ENCODE data around the gene LRRN1. TPM values are rescaled to one million over a fixed set of nuclear protein-coding genes. Genes with fewer than 3 reads are reported as not detected.

The LRRN1 gene
- total RNA-seq, result not detected in 2 replicates

DNA sequence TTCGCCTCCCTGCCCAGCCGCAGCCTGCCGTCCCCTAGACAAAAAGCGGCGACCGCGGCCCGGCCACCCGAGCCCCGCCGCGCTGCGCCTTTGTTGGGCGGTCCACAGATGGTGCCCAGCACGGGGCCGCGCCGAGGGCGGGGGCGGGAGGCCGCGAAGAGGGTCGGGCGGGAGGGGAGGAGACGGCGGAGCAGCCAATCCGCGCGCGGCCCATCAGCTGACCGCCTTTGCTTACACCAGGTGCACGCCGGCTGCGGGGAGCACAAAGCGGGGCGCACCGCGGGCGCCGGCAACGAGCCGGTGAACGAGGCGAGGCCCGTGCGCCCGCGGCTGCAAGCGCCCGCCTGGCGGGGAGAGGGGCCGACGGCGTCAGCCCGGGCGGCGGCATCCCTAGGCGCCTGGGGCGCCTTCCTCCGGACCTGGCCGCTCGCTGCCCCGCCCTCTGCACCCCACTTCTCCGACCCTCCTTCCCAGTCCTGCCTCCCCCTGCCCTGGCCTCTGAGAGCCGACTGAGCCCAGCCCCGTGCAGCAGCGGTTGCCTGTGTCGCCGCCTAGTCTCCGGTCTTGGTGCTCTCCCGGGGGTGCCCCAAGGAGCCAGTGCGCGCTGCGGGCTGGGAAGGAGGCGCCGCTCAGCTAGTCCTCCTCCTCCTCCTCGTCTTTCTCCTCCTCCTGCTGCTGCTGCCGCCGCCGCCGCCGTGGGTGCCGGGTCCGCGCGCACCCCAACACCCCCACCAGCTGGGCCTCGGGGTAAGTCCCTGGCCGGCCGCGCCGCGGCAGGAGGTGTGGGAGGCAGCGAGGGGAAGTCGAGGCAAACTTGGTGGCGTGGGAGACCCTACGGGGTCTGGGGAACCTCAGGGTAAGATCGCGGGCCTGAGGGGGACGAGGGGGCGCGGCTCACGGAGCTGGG, at the start of gene LRRN1:
Gene LRRN1 (plus strand): TSS at position 259 of the 907 bp plus-strand sequence. CDS start 45,211 bp downstream, outside the sequence.

All from endothelial cell of coronary artery (primary cell).